ENCODE results near the gene TRIM17. TPM values are rescaled to one million over a fixed set of nuclear protein-coding genes. Genes with fewer than 3 reads are reported as not detected.

Gene TRIM17
- total and polyA plus RNA-seq, 9 of the 15 experiments (the other 6 are each of a cell fraction or from before 2014, with no cell fraction given), result not detected

GRCh38 chr1:228459091-228459993 lies 42.7 kb upstream of the TRIM17 start (continued):
- TF ChIP-seq ZBTB1 (CRISPR knock-in tag; IDR thresholded peaks at IDR 0.05; ENCODE audit: borderline replicate concordance, low read depth) (no peak), THRAP3 (IDR thresholded peaks at IDR 0.05; ENCODE audit: borderline replicate concordance) (no peak), ZNF121 (CRISPR knock-in tag; conservative IDR thresholded peaks at IDR 0.05) (no peak; the same call in 1 of the 2 replicates), ZNF57 (CRISPR knock-in tag; IDR thresholded peaks at IDR 0.05) (no peak), CGGBP1 (CRISPR knock-in tag; IDR thresholded peaks at IDR 0.05) (no peak), FIP1L1 (IDR thresholded peaks at IDR 0.05; ENCODE audit: low read depth, low read length, poor library complexity, severe bottlenecking) (no peak), ZNF507 (tag; conservative IDR thresholded peaks at IDR 0.05) (no peak), ESRRA (IDR thresholded peaks at IDR 0.05; ENCODE audit: borderline replicate concordance, low read depth) (no peak), TRIM28 (IDR thresholded peaks at IDR 0.05) (no peak), ATF6 (CRISPR knock-in tag; IDR thresholded peaks at IDR 0.05) (no peak), ARID4B (CRISPR knock-in tag; IDR thresholded peaks at IDR 0.05) (no peak), E2F6 (IDR thresholded peaks at IDR 0.05; ENCODE audit: borderline replicate concordance in 1 of 2, extremely low read depth in 1 of 2, insufficient read depth in 1 of 2, insufficient read length in 1 of 2, low read depth in 1 of 2, low read length in 1 of 2, poor library complexity in 1 of 2, severe bottlenecking in 1 of 2) (peak in 1 of 2 experiments; percentile 22), DEAF1 (CRISPR knock-in tag; IDR thresholded peaks at IDR 0.05) (peak; percentile 25; the same call in 1 of the 2 replicates), HDAC3 (IDR thresholded peaks at IDR 0.05; ENCODE audit: borderline replicate concordance, partially characterized antibody) (no peak)

Data from K562 (cell line).